Neural cell (in vitro differentiated cells): ENCODE results near the gene XXYLT1.

Experiments
- CTCF ChIP-seq: fragments of 450-650 bp; IDR thresholded peaks from 2 replicates; pipeline ENCODE4 v1.5.1; 2014; ENCODE audit warnings: antibody characterized with exemption, mild to moderate bottlenecking, moderate library complexity; ENCODE audit not compliant: poor library complexity, severe bottlenecking
- POLR2AphosphoS5 ChIP-seq: IDR thresholded peaks from 2 replicates; pipeline ENCODE4 v1.6.1; 2012

- TF ChIP-seq POLR2AphosphoS5 (no peak), CTCF (no peak)
These were observed 184.1 kb downstream of the XXYLT1 start for GRCh38 chr3:195086885-195087284.
